ENCODE results near the gene SAMD10.

Gene SAMD10

GRCh38 chr20:63969838-63970713 is 9.4 kb downstream of the SAMD10 start, which contains the start of gene ZNF512B:
ZNF512B (minus strand) TSS chr20:63969930; CDS start chr20:63967950, 1,980 bp downstream.
- peaks cover 0 to 27% of the 10 kb centered on the region in 2 experiments; a peak in 1 of 3 replicates for H3K36me3 ChIP-seq (ENCODE audit: control insufficient read depth in 2 of 2, insufficient read depth in 1 of 2, low read length in 2 of 2)
- peak within 1 kb of the TSS; percentile 88; the same call in 1 of the 2 replicates for H3K27ac ChIP-seq (ENCODE audit: extremely low read depth, low read depth, low read length)
- ChIA-PET POLR2A (no interaction called here), CTCF (interaction anchor here (0.9 kb wide), 1 partner anchor 196 kb away, joined by 3 read pairs; no protein-coding TSS in a partner anchor)
- H3K4me3 ChIP-seq (ENCODE audit: low read depth, low read length) = peak within 1 kb of the TSS; percentile 52
- no peaks in the 10 kb centered on the region for H3K9me3 ChIP-seq (ENCODE audit: control insufficient read depth, insufficient read depth, low read depth, low read length)
- H3K4me1 ChIP-seq (ENCODE audit: control insufficient read depth, insufficient read depth, low read length) = no peaks in the 10 kb centered on the region
- TF ChIP-seq ZNF335 (tag by site-specific recombination; conservative IDR thresholded peaks at IDR 0.05) = peak; percentile 68
- peak; percentile 20; the same call in 1 of the 2 replicates for TF ChIP-seq SP2 (tag by site-specific recombination; IDR thresholded peaks at IDR 0.05)
- peak; percentile 84 for TF ChIP-seq GLIS2 (tag by site-specific recombination; IDR thresholded peaks at IDR 0.05)
- TF ChIP-seq ZBTB10 (tag by site-specific recombination; IDR thresholded peaks at IDR 0.05) = peak; percentile 60; the same call in 1 of the 2 replicates
- TF ChIP-seq ZNF10 (tag by site-specific recombination; IDR thresholded peaks at IDR 0.05) = no peak
- TF ChIP-seq, protein P1, sequence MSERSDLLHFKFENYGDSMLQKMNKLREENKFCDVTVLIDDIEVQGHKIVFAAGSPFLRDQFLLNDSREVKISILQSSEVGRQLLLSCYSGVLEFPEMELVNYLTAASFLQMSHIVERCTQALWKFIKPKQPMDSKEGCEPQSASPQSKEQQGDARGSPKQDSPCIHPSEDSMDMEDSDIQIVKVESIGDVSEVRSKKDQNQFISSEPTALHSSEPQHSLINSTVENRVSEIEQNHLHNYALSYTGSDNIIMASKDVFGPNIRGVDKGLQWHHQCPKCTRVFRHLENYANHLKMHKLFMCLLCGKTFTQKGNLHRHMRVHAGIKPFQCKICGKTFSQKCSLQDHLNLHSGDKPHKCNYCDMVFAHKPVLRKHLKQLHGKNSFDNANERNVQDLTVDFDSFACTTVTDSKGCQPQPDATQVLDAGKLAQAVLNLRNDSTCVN (tag by site-specific recombination; optimal IDR thresholded peaks at IDR 0.05) = peak; percentile 54
- TF ChIP-seq KLF10 (tag by site-specific recombination; IDR thresholded peaks at IDR 0.05) = peak; percentile 92
- TF ChIP-seq, protein P2, sequence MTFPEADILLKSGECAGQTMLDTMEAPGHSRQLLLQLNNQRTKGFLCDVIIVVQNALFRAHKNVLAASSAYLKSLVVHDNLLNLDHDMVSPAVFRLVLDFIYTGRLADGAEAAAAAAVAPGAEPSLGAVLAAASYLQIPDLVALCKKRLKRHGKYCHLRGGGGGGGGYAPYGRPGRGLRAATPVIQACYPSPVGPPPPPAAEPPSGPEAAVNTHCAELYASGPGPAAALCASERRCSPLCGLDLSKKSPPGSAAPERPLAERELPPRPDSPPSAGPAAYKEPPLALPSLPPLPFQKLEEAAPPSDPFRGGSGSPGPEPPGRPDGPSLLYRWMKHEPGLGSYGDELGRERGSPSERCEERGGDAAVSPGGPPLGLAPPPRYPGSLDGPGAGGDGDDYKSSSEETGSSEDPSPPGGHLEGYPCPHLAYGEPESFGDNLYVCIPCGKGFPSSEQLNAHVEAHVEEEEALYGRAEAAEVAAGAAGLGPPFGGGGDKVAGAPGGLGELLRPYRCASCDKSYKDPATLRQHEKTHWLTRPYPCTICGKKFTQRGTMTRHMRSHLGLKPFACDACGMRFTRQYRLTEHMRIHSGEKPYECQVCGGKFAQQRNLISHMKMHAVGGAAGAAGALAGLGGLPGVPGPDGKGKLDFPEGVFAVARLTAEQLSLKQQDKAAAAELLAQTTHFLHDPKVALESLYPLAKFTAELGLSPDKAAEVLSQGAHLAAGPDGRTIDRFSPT (tag by site-specific recombination; IDR thresholded peaks at IDR 0.05) = peak; percentile 75
- no peak for TF ChIP-seq ZXDB (tag by site-specific recombination; IDR thresholded peaks at IDR 0.05)
- TF ChIP-seq ZBTB7A (tag by site-specific recombination; IDR thresholded peaks at IDR 0.05; ENCODE audit: low read depth) = 0 out of 2 replicates have a peak, but pooled peaks have one; percentile 57
- TF ChIP-seq SALL2 (tag by site-specific recombination; IDR thresholded peaks at IDR 0.05; ENCODE audit: borderline replicate concordance) = no peak
- peak; percentile 47; the same call in 1 of the 2 replicates for TF ChIP-seq ZBTB8A (tag by site-specific recombination; IDR thresholded peaks at IDR 0.05)
- TF ChIP-seq ZNF600 (tag by site-specific recombination; IDR thresholded peaks at IDR 0.05) = peak; percentile 45; the same call in 1 of the 2 replicates
- TF ChIP-seq KLF9 (tag by site-specific recombination; IDR thresholded peaks at IDR 0.05; ENCODE audit: low read depth) = peak; percentile 60
- 0 out of 2 replicates have a peak, but pooled peaks have one; percentile 47 for TF ChIP-seq ZEB2 (tag by site-specific recombination; IDR thresholded peaks at IDR 0.05)
- peak; percentile 92 for TF ChIP-seq BCL11A (tag by site-specific recombination; IDR thresholded peaks at IDR 0.05; ENCODE audit: low read depth)
- peak; percentile 97 for TF ChIP-seq BCL11B (tag by site-specific recombination; IDR thresholded peaks at IDR 0.05; ENCODE audit: low read depth)
- TF ChIP-seq, protein P3, sequence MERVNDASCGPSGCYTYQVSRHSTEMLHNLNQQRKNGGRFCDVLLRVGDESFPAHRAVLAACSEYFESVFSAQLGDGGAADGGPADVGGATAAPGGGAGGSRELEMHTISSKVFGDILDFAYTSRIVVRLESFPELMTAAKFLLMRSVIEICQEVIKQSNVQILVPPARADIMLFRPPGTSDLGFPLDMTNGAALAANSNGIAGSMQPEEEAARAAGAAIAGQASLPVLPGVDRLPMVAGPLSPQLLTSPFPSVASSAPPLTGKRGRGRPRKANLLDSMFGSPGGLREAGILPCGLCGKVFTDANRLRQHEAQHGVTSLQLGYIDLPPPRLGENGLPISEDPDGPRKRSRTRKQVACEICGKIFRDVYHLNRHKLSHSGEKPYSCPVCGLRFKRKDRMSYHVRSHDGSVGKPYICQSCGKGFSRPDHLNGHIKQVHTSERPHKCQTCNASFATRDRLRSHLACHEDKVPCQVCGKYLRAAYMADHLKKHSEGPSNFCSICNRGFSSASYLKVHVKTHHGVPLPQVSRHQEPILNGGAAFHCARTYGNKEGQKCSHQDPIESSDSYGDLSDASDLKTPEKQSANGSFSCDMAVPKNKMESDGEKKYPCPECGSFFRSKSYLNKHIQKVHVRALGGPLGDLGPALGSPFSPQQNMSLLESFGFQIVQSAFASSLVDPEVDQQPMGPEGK (tag by site-specific recombination; IDR thresholded peaks at IDR 0.05) = peak; percentile 66
- TF ChIP-seq, protein P4, sequence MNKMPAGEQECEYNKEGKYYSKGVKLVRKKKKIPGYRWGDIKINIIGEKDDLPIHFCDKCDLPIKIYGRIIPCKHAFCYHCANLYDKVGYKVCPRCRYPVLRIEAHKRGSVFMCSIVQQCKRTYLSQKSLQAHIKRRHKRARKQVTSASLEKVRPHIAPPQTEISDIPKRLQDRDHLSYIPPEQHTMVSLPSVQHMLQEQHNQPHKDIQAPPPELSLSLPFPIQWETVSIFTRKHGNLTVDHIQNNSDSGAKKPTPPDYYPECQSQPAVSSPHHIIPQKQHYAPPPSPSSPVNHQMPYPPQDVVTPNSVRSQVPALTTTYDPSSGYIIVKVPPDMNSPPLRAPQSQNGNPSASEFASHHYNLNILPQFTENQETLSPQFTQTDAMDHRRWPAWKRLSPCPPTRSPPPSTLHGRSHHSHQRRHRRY (tag by site-specific recombination; IDR thresholded peaks at IDR 0.05) = no peak
- TF ChIP-seq KLF8 (tag by site-specific recombination; IDR thresholded peaks at IDR 0.05) = peak; percentile 32; the same call in 1 of the 2 replicates
- TF ChIP-seq ZSCAN4 (tag by site-specific recombination; IDR thresholded peaks at IDR 0.05) = no peak
- no peak for TF ChIP-seq ZNF488 (tag by site-specific recombination; IDR thresholded peaks at IDR 0.05)
- 0 out of 2 replicates have a peak, but pooled peaks have one; percentile 47 for TF ChIP-seq KLF16 (tag by site-specific recombination; IDR thresholded peaks at IDR 0.05)
- TF ChIP-seq ZFHX2 (tag by site-specific recombination; conservative IDR thresholded peaks at IDR 0.05) = 0 out of 2 replicates have a peak, but pooled peaks have one; percentile 39
- peak; percentile 63 for TF ChIP-seq GLIS1 (tag by site-specific recombination; IDR thresholded peaks at IDR 0.05)
